Suppressor macrophage treated with lipopolysaccharide for 4 hours (primary cell): ENCODE data around the gene TCFL5.
"Not testable (repeated sequence)": the region's sequence is repeated elsewhere in the genome, so short reads cannot be mapped to it uniquely, and the experiment has no call there.

Source experiments
- DNase-seq: peaks from one replicate; pipeline ENCODE4 v3.0.0-alpha.2; 2020

TCFL5 gene

GRCh38 chr20:62879275-62880146, 17.9 kb upstream of the TCFL5 start:
- DNase-seq, result no peak

GRCh38 chr20:62878244-62879038, 16.8 kb upstream of the TCFL5 start:
- no peak for DNase-seq

- no peak for DNase-seq
Observed at GRCh38 chr20:62876902-62877816, 15.5 kb upstream of the TCFL5 start.

GRCh38 chr20:62876501-62876901, 14.9 kb upstream of the TCFL5 start:
- DNase-seq, result no peak

- peak; percentile 37 for DNase-seq
Observed at GRCh38 chr20:62875419-62876361, 14.1 kb upstream of the TCFL5 start.

GRCh38 chr20:62874964-62875344, 13.3 kb upstream of the TCFL5 start:
- no peak for DNase-seq

- DNase-seq, result peak; percentile 60
Observed at GRCh38 chr20:62873681-62874031, 12.0 kb upstream of the TCFL5 start.

GRCh38 chr20:62873280-62873679, 11.7 kb upstream of the TCFL5 start:
- no peak for DNase-seq

- DNase-seq, result no peak
Observed at GRCh38 chr20:62872862-62873261, 11.2 kb upstream of the TCFL5 start.

- DNase-seq, result peak; percentile 32
Observed at GRCh38 chr20:62872184-62872847, 10.7 kb upstream of the TCFL5 start.

- no peak for DNase-seq
Observed at GRCh38 chr20:62864207-62864606, 2.6 kb upstream of the TCFL5 start.

GRCh38 chr20:62860924-62861691, 514 bp downstream of the TCFL5 start:
- peak; percentile 23 for DNase-seq

GRCh38 chr20:62860391-62860923, 1.2 kb downstream of the TCFL5 start:
- DNase-seq, result no peak

GRCh38 chr20:62859721-62860120, 1.9 kb downstream of the TCFL5 start:
- DNase-seq, result no peak

GRCh38 chr20:62858058-62858830, 3.4 kb downstream of the TCFL5 start:
- no peak for DNase-seq

GRCh38 chr20:62856931-62857619, 4.5 kb downstream of the TCFL5 start:
- DNase-seq, result no peak

GRCh38 chr20:62855120-62855519, 6.5 kb downstream of the TCFL5 start:
- DNase-seq, result no peak

GRCh38 chr20:62854121-62854520, 7.5 kb downstream of the TCFL5 start:
- no peak for DNase-seq

- not testable (repeated sequence) for DNase-seq
Observed at GRCh38 chr20:62853304-62853703, 8.3 kb downstream of the TCFL5 start.
